Stimulated activated CD4-positive, alpha-beta T cell treated with anti-CD3 and anti-CD28 coated beads, Interleukin-1b, Interleukin-23, amount 100 ng/mL, for 4 hours (primary cell): ENCODE results near the gene ABHD13.
A peak's percentile ranks its signal among the peaks of the same experiment; 100 is the strongest.
"Not testable (repeated sequence)": the region's sequence is repeated elsewhere in the genome, so short reads cannot be mapped to it uniquely, and the experiment has no call there.

Source experiments
- DNase-seq, 2 donors: peaks; one replicate each; pipeline ENCODE4 v3.0.0-alpha.2; 2020; ENCODE audit warnings: low read depth in 2 of 2

The ABHD13 gene

GRCh38 chr13:108223687-108224503 is 5.7 kb downstream of the ABHD13 start:
- no peak for DNase-seq

GRCh38 chr13:108225440-108225839 is 7.2 kb downstream of the ABHD13 start:
- DNase-seq, result no peak

DNA sequence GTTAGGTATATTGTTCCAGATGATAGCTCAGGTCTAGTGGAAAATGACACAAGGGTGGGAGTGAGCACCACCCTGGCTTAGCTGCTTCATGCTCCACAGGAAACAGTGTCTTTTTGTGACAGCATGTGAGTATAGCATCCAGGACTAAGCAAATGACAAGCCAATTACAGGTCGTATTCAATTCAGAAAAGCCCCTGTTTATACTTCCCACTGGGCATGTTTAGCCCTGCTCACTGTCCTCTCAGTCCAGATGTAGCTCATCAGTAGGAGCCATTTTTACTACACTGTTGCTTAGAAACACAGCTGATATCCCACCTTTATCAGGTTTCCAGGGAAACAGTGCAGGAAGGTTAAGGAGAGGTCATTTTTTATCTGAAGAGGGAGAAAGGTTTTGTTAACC is 8.0 kb downstream of the ABHD13 start:
- no peak for DNase-seq

GRCh38 chr13:108227651-108228272 is 9.6 kb downstream of the ABHD13 start:
- DNase-seq, result peak in 1 of 2 donors; percentile 40

DNA sequence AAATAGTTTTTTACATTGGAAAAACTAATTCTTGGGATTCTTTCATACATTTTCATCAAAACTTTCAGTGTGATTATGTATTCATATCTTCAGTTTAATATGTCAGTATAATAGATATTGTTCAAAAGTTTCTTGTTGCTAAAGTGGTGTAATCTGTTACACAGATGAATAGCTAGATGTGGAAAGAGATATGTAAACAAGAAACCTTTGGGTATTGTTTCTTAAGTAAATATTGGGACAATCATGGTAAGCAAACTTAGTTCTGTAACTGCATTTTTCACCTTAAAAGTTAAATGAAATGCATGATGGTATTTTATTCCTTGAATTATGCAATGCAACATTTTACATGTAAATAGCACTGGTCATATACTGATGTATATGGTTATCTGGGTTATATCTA is 12.2 kb downstream of the ABHD13 start:
- DNase-seq, result no peak

DNA sequence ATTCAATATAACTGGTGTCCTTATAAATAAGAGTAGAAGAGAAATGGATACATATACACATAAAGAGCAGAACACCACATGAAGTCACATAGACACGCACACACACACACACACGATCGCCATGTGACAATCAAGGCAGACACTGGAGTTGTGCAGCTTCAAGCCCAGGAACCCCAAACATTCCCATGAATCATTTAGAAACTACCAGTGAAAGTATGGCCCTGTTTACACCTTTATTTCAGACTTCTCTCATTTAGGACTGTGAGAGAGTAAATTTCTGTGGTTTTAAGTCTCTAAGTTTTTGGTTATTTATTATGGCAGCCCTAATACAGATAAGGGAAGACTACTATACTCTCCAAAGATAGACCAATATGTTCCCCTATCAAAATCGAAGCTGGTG is 31.0 kb downstream of the ABHD13 start:
- no peak for DNase-seq

GRCh38 chr13:108257248-108257647 is 39.1 kb downstream of the ABHD13 start:
- no peak for DNase-seq

GRCh38 chr13:108263621-108264355 is 45.6 kb downstream of the ABHD13 start:
- DNase-seq, result no peak

DNA sequence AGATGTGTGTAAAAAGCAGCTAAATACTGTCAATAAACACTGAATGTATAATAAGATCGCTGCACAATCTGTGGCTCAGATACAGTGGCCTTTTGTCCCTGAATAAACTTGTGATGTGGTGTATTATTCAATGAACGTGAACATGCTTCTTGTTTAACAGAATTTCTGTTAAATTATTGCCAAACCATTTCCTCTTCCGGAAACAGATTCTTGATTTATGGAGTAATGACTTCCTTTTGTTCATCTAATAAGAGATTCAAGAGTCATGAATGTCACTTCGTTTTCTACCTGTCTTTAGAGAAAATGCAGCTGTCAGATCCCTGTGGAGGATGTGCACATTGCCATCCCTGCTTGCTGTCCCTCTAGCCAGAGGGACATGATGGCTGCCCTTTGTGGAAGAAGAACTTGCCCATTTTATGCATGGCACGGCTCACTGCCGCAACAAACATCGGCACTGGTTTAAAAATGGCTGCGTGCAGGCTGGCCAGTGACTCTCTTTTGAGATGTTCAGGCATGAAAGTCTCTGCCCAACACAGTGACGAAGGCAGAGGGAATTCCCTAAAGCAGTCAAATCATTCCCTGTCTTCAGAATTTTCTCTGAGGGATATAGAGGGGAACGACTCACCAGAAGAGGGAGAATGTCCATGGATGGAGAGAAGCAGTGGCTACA is 48.3 kb downstream of the ABHD13 start:
- no peak for DNase-seq

DNA sequence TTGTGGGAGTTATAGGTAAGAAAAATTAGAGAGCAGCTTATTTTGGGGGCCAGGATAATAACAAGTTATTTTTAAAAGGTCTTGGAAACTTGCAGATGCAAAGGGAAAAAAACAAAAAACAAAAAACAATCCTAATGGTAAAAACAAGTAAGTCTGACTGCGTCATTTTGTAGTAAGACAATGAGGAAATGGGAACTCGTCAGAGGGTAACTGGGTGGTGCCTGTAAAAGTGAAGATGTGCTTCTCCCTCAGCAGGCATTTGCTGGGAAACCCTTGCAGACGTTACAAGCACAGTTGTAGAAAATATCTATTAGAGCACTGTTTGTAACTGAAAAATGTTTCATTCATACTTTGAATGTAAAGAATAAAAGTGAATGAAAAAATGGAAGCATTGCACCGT is 49.2 kb downstream of the ABHD13 start:
- no peak for DNase-seq

DNA sequence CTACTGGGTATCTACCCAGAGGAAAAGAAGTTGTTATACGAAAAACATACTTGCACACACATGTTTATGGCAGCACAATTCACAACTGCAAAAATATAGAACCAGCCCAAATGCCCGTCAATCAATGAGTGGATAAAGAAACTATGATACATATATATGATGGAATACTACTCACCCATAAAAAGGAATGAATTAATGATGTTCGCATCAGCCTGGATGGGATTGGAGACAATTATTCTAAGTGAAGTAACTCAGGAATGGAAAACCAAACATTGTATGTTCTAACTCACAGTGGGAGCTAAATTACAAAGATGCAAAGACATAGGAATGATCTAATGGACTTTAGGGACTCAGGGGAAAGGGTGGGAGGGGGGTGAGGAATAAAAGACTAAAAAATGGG is 49.7 kb downstream of the ABHD13 start:
- DNase-seq, result not testable (repeated sequence)

- no peak for DNase-seq
Observed at GRCh38 chr13:108268466-108269112, 50.4 kb downstream of the ABHD13 start.

- peak in 1 of 2 donors; percentile 22 for DNase-seq
Observed at GRCh38 chr13:108269601-108270328, 51.6 kb downstream of the ABHD13 start, which contains the start of gene TNFSF13B. Gene TNFSF13B, plus strand, starts transcription at chr13:108269718. Its CDS starts 178 bp downstream, at chr13:108269896.

DNA sequence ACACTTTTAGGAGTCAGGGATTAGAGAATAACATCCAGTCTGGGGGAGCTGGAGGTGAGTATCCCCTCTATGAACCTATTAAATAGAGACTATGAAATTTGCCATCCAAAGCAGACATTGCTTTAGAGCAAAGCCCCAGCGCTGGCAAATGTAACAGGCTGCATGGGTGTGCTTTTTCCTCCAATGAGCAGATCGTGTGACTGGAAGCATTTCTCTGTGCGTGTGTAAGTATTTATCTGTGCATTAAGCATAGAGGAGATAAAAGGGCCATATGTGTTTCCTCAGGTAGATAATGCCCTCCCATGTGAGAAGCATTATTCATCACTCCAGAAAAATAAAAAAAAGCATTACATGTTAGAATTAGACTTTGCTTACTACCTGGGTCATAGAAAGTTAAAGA is 52.2 kb downstream of the ABHD13 start:
- DNase-seq, result no peak

- no peak for DNase-seq
Observed at GRCh38 chr13:108272333-108272732, 54.1 kb downstream of the ABHD13 start.

DNA sequence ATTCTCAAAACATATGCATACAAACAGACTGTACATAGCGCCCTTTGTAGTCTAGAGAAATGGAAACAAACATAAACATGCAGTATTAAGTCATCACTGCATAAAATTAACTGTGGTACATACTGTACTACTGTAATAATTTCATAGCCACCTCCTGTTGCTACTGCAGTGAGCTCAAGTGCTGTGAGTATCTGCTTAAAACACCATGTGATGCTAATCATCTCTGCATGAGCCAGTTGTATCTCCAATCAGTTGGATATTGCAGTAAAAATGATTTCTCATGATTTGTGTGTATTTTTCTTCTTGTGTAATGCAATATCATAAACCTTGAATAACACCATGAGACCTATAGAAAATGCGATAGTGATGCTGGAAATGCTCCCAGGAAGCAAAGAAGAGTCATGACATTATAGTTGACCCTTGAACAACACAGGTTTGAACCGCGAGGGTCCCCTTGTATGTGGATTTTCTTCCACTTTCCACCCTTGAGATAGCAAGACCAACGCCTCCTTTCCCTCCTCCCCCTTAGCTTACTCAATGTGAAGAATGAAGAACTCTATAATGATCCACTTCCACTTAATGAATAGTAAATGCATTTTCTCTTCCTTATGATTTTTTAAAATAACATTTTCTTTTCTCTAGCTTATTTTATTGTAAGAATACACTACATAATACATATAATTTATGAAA is 55.4 kb downstream of the ABHD13 start:
- no peak for DNase-seq

GRCh38 chr13:108274718-108275117 is 56.5 kb downstream of the ABHD13 start:
- no peak for DNase-seq

DNA sequence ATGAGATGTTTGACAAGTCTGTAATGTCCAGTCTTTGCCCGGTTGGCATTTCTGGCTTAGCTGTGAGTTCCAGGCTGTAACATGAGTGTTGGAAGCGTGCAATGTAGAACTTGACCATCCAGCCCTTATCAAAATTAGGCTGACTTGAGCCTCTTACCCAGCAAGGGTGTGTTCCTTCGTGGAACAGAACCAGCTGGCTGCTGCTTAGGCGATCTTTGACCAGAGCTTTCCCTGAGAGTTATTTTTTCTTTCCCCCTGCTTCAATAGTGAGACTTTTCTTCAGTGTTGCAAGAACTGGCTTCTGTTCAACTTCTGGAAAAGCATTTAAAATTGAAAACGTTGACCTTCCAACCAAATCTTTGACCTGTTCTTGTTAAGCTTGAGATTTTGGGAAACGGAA is 57.9 kb downstream of the ABHD13 start:
- DNase-seq, result no peak

DNA sequence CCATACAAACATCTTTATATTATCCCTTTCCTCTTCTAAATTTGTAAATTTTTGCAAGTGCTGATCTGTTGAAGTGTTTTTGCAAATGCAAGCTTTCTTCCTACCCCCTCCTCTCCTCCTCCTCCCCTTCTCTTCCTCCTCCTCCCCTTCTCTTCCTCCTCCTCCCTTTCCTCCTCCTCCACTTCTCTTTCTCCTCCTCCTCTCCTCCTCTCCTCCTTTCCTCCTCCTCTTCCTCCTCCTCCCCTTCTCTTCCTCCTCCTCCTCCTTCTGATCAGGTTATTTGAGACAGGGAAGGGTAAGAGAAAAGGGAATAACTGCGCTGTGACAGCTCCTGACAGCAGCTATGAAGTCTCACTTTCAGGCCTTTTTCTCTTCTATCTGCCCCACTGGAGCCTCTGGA is 60.3 kb downstream of the ABHD13 start:
- DNase-seq, result no peak

- no peak for DNase-seq
Observed at GRCh38 chr13:108281901-108282300, 63.7 kb downstream of the ABHD13 start.
